Stimulated activated naive CD8-positive, alpha-beta T cell treated with anti-CD3 and anti-CD28 coated beads, Interleukin-15, Interleukin-2, amounts not matched to agents 100 U/mL and 50 U/mL, for 24 hours (primary cell): Measurements from ENCODE around the gene TOMM20.
A peak's percentile ranks its signal among the peaks of the same experiment; 100 is the strongest.
"Not testable (repeated sequence)": the region's sequence is repeated elsewhere in the genome, so short reads cannot be mapped to it uniquely, and the experiment has no call there.

Source experiments
- ATAC-seq: fragments of 150-1000 bp; cut with Tn5 transposase; one replicate; pipeline ENCODE4 v1.10.0; 2021
- DNase-seq: peaks from one replicate; pipeline ENCODE4 v3.0.0; 2021

The TOMM20 gene

DNA sequence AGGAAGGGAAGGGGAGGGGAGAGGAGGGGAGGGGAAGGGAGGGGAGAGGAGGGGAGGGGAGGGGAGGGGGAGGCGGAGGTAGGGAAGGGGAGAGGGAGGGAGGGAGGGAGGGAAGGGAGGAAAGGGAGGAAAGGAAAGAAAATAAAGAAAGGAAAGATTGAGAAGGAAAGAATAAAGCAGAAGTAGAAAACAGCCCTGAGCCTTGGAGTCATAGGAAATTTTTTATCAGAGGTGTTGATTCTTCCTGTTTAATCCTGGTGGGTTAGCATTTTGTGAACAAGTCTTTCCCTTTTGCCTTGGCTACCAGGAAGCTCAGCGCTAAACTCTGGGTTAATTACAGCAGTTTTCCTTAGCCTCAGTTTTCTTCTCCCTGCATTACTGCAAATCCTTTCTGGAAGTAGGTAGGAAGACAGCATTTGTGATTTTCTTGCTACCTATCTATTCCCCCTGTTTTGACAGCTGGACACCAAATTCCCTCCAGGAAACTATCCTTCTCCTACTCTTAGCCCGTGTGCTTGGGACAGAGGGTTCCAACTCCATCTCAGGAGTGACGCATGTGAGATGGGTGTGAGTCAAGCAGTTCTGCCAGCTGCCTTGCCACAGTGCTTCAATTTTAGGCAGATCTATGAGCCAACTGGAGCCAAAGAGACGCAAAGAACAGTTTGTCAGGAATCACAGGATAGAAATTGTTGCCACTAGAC lies 26.9 kb downstream of the TOMM20 start:
- DNase-seq (no peak), ATAC-seq (no peak)

DNA sequence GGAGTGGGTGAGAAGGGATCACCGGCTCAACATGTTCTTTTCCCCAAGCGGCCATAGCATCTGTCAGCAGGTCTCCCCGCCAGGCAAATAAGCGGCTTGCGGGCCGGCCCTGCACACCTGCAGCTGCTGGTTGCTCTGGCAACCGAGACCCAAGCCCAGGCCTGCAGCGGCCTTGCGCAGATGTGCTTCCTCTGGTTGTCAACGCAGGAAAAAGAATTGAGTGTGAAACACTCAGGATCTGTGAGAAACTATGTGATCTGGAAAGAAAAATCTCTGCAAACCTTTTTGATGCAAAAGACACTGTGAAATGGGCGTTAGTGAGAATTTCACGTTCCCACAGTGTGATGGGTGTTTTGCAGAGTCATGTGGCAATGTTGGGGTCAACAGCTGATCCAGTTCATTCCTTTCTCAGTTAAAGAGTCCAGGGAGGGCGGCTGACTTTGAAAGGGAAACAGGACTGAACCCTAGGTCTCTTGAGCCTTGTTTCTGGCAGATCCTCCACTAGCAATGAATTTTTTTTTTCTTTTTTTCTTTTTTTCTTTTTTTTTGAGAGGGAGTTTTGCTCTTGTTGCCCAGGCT lies 28.4 kb downstream of the TOMM20 start:
- no peak for ATAC-seq
- no peak for DNase-seq

DNA sequence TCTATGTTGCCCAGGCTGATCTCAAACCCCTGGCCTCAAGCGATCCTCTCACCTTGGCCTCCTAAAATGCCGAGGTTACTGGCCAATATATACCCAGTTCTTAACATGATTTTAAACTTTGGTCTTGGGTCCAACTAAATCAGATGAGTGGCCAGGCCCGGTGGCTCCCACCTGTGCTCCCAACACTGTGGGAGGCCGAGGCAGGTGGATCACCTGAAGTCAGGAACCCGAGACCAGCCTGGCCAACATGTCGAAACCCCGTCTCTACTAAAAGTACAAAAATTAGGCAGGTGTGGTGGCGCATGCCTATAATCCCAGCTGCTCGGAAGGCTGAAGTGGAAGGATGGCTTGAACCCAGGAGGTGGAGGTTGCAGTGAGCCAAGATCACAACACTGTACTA lies 29.6 kb downstream of the TOMM20 start:
- ATAC-seq (no peak), DNase-seq (no peak)

DNA sequence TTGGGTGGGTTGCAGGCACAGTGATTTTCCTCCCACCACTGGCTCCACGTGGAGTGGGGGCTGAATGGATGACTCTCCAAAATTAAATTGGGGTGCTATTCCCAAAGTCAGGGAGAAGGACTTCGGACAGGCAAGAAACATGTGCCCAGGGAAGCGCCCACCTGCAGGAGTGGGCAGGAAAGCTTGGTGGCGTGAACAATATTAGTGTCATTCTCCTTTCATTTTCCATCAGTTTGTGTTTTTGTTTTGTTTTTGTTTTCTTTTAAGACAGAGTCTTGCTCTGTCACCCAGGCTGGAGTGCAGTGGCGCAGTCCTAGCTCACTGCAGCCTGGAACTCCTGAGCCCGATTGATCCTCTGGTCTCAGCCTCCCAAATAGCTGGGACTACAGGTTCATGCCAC lies 30.1 kb downstream of the TOMM20 start:
- DNase-seq = no peak
- ATAC-seq = no peak

DNA sequence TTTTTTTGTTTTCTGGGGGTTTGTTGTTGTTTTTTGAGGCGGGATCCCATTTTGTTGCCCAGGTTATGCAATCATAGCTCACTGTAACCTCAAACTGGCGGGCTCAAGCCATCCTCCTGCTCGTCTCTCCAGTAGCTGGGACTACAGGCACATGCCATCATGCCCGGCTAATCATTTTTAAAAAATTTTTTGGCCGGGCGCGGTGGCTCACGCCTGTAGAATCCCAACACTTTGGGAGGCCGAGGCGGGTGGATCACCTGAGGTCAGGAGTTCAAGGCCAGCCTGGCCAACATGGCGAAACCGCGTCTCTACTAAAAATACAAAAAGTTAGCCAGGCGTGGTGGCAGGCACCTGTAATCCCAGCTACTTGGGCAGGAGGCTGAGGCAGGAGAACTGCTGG lies 31.1 kb downstream of the TOMM20 start:
- ATAC-seq, DNase-seq: not testable (repeated sequence)

DNA sequence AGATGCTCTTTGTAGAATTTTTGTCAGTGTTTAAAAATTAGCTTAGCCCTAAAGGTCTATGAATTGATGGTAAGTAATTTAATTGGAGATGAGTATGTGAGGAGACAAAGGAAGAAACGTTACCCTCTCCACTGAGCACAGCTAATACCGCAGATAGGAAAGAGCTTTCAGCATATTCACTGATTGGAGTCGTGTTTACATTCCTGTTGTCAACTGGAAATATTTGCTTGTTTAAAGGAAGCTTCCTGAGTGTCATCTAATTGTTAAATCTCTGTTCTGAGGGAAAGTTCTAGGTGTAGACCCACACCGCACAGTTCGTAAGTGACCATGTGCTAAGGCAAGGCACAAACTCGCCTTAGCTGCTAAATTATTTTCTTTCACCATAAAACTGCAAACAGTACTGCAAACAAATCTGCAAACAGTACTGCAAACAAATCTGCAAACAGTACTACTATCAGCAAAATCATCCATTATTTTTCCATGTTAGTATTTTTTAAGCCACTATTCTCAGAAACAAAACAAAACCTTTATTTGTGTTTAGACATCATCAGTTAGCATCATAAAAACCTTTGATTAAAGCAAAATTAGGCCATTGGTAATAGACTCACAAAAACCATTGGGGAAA lies 32.6 kb downstream of the TOMM20 start:
- DNase-seq (no peak), ATAC-seq (no peak)

DNA sequence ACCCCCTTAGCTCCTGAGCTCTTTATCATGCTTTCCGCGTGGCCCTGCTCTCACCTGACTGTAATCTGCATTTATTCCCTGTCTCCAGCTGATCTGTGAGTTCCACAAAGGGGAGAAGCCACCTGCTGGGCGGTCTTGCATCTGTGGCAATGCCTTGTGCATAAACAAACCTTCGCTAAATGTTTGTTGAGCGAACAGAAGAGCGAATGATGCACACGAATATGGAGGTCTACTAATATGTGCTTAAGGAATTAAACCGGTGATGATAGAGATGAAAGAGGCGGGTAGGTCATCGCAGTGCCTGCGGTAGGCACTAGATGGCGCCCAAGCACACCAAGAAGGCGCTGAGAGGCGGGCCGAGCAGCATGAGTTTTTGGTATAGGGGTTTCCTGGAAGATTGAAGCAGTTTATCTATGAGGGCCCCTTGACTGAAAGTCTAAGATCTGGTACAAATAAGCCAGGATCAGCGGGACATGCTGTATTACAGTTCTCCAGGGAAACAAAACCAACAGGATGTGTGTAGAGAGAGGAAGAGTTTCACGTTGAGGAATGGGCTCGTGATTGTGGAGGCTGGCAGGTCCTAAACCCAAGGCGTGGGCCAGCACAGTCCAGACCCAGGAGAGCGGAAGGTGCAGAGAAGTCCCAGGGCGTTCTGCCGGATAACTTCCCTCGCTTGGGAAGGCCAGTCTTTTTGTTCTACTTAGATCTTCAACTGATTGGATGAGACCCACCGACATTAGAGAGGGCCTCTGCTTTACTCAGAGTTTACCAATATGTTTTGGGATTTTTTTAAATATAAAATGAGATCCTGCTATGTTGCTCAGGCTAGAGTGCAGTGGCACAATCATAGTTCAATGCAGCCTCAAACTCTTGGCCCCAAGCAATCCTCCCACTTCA lies 34.7 kb downstream of the TOMM20 start:
- peak; percentile 90 for DNase-seq
- peak; percentile 92 for ATAC-seq

DNA sequence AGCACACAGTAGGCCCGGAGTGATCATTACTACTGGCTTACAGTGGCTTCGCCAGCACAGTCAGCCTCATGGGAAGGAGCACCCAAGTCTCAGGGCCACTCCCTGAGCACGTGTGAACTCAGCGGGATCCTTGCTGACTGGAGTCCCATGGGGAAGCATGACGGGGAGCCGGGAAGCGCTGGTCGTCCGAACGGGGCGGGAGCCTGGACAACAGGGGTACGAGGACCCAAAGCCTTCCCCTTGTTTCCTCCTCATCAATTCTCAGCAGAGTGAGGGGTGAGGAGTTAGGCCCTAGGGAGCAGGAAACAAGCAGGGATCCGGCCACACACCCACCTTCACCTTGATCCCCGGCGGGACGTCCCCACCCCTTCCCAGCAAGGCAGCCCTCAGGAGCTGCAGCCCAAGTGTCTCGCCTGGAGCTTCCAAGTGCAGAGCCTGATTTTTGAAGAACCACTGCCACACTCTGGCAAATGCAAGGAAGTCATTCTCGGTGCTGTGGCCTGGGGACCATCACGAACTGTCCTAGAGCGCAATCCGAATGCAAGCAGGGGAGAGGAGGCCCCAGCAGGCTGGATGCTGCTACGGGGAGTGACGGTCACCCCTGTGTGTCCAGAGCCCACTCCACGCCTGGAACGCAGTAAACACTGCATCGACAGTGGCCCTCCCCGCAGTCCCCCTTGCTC lies 35.5 kb downstream of the TOMM20 start:
- DNase-seq (no peak), ATAC-seq (no peak)

DNA sequence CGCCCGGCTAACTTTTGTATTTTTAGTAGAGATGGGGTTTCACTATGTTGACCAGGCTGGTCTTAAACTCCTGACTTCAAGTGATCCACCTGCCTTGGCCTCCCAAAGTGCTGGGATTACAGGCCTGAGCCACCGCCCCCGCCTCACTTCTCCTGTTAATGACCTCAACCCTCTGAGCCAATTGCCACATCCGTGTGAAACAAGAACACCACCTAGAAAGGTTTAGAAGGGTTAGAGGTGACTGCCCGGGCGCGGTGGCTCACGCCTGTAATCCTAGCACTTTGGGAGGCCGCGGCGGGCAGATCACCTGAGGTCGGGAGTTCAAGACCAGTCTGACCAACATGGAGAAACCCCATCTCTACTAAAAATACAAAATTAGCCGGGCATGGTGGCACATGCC lies 36.2 kb downstream of the TOMM20 start:
- not testable (repeated sequence) for ATAC-seq, DNase-seq

DNA sequence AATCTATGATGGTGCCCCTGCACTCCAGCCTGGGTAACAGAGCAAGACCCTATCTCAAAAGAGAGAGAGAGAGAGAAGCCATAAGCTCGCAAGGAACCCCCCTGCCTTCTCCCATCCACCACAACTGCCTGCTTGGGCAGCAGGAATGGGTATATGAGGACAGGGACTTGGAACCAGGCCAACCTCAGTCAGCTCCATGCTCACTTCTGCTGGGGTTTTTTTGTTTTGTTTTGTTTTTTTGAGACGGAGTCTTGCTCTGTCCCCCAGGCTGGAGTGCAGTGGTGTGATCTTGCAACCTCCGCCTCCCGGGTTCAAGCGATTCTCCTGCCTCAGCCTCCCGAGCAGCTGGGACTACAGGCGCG lies 36.6 kb downstream of the TOMM20 start:
- not testable (repeated sequence) for ATAC-seq

DNA sequence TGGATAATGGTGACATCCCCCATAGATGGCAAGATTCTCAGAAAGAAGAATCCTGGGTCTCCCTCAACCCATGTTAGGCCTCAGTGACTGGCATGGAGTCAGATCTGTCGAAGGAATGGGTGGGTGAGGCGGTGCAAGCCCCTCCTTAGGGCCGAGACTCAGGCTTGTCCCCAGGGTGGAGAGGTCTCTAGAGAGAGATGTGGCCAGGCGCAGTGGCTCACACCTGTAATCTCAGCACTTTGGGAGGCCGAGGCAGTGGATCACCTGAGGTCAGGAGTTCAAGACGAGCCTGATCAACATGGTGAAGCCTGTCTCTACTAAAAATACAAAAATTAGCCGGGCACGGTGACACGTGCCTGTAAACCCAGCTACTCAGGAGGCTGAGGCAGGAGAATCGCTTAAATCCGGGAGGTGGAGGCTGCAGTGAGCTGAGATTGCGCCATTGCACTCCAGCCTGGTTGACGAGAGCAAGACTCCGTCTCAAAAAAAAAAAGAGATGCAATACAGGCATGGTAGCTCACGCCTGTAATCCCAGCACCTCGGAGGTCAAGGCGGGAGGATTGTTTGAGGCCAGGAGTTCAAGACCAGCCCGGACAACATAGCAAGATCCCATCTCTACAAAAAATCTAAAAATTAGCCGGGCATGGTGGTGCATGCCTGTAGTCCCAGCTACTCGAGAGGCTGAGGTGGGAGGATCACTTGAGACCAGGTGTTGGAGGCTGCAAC lies 37.2 kb downstream of the TOMM20 start:
- DNase-seq, ATAC-seq: not testable (repeated sequence)

More for the DNA sequence above, 36.6 kb downstream of the TOMM20 start:
- DNase-seq = not testable (repeated sequence)

DNA sequence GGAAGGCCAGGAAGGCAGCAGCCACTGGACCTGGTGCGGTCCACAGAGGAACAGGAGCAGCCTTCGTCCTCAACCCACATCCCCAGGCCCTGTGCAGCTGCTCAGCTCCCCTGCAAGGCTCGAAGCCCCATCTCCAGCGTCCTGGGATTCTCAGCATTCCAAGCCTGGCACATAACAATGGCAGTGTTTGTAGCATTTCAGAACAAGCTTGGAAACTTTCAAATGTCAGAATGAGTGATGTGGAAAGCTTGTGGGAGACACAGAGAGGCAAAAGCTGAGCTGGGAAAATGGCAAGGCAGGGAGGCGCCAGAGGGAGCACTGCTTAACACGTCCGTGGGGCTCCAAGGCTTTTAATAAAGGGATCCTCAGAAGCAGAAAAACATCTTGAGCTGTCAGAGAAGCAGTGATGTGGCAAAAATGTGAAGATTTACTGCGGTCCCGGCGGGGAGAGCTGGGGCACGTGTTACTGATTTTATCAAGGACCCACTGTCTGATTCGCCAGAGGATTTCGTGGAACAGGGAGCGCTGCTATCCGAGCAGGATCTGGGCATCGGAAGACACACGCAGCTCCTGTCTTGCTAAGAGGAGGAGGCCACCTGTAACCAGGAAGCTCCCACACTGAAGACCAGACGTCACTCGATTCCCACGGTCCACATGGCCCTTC lies 38.1 kb downstream of the TOMM20 start:
- ATAC-seq (no peak), DNase-seq (no peak)

DNA sequence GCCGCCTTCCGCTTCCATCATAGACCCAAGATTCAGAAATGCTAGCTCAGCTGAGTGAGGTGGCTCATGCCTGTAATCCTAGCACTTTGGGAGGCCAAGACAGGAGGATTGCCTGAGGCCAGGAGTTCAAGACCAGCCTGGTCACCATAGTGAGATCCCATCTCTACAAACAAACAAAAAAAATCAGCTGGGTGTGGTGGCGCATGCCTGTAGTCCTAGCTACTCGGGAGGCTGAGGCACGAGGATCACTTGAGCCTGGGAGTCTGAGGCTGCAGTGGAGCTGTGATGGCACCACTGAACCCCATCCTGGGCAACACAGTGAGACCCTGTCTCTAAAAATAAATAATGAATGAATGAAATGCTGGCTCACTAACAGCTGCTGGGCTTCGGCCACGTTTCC lies 39.7 kb downstream of the TOMM20 start:
- no peak for DNase-seq
- no peak for ATAC-seq

DNA sequence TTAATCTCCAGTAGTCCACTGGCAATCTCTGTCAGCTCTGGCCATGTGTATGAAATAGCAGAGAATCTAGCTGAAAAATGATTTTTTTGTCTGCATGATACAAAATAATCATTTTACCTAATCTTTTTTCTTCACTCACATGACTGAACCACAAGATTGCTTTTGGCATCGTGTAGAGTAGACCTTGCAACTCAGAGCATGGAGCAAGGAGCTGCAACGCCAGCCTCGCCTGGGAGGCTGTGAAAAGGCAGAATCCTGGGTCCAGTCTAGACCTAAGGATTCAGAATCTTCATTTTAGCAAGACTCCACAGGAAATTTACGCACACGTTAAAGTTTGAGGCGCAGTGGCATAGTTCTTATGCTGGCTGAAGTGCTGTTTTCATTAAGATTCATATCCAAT lies 40.2 kb downstream of the TOMM20 start:
- DNase-seq (no peak), ATAC-seq (no peak)

DNA sequence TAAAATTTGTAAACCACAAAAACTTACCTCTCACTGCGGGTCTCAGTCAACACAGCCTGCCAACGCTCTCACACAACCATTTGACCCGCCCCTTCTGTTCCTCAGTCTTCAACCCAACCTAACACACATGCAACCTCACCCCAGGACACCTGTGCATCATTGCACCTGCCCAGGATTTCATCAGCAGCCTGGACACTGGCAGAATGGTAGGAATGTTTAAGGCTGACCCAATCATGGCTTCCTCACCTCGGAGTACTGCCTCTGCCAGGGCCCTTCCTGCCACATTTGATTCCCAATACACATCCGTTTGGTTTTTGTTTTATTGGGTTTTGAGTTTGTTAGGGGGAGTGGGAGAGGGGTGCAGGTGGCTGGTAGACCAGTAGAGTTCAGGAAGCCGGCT lies 40.7 kb downstream of the TOMM20 start:
- ATAC-seq (no peak), DNase-seq (no peak)

DNA sequence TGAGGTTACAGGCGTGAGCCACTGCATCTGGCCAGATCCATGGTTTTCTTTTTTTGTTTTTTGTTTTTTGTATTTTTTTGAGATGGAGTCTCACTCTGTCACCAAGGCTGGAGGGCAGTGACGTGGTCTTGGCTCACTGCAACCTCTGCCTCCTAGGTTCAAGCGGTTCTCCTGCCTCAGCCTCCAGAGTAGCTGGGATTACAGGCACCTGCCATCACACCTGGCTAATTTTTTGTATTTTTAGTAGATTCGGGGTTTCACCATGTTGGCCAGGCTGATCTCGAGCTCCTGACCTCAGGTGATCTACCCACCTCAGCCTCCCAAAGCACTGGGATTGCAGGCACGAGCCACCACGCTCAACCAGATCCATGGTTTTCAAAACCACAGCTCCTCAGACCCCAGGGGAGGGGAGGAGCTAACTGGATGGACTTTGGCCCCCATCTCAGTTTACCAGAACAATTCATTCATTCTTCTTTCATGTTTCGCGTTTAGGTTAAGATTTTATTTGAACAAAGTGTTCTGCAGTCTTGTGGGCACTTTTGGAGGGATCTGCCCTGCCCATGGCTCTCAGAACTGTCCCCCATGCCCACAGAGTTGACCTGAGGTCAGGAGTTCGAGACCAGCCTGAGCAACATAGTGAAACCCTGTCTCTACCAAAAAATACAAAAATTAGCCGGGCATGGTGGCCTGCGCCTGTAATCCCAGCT lies 43.1 kb downstream of the TOMM20 start:
- not testable (repeated sequence) for ATAC-seq, DNase-seq

DNA sequence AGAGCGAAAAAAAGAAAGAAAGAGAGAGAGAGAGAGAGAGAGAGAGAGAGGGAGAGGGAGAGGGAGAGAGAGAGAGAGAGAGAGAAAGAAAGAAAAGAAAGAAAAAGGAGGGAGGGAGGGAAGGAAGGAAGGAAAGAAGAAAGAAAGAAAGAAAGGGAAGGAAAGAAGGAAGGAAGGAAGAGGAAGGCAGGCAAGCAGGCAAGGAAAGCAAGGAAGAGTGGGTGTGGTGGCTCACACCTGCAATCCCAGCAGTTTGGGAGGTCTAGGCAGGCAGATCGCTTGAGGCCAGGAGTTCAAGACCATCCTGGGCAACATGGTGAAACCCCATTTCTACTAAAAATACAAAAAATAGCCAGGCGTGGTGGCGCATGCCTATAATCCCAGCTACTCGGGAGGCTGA lies 47.8 kb downstream of the TOMM20 start:
- not testable (repeated sequence) for DNase-seq, ATAC-seq

DNA sequence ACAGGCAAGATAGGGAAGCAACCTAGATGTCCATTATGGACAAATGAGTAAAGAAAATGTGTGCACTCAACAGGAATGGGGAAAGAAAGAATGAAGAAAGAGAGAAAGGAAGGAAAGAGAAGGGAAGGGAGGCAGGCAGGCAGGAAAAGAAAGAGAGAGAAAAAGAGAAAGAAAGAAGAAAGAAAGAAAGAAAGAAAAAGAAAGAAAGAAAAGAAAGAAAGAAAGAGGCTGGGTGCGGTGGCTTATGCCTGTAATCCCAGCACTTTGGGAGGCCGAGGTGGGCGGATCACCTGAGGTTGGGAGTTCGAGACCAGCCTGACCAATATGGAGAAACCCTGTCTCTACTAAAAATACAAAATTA lies 48.4 kb downstream of the TOMM20 start:
- ATAC-seq, DNase-seq: not testable (repeated sequence)

DNA sequence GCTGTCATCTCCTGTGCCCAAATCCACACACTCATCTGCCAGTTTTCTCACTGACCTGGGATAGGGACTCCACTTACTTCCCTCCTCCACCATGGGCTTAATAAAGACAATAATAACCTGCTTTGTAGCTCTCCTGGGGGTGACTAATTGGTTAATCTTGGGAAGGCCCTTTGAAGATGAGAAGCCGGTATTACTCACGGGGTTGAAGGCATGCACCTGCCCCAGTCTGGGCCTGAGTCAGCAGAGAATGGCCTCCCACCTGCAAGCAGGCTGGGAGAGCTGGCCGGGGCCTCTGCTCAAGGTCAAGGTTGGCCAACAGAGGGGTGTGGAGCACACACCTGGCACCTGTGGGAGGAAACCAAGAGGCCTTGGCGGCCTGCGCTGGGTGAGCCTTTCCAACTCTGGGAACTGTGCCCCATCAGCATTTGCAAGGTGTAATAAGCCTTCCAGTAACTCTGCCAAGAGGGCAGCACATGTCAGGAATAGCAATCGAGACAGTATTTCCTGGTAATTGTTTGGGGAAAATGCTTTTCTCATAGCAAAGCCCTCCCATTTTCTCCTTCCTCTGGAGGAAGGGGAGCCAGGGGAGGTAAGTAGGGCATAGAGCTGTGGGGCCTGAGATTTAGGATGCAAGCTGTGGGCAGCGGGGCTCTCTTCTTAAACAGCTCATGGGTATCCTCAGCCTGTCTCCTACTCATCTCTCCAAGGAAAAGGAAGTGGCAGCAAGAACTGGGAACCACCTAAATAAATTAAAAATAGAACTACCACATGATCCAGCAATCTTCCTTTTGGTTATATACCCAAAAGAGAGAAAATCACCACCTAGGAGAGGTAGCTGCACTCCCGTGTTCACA lies 49.0 kb downstream of the TOMM20 start:
- peak; percentile 36 for DNase-seq
- ATAC-seq = no peak
